HG02678 (cell line): ENCODE measurements around the gene C12orf76.

Experiments used
- ATAC-seq: cut with Tn5 transposase; IDR thresholded peaks from one replicate; pipeline ENCODE4 v1.9.1; 2021; ENCODE audit warnings: mild to moderate bottlenecking, moderate library complexity; ENCODE audit not compliant: unreplicated experiment

C12orf76 gene

DNA sequence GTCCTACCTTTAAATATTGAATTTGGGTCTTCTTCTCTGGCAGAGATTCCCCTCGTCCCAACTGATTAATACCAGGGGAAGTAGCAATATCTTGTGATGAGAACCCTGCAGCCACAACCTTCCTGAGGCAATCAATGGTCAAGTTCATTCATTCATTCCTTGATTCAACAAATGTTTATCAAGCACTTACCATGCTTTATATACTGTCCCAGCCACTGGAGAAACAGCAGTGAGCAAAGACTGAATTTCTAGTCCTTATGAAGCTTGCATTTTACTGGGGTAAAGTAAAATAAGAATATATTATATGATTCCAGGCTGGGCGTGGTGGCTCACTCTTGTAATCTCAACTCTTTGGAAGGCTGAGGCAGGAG is 51.9 kb downstream of the C12orf76 start:
- ATAC-seq, result no peak

DNA sequence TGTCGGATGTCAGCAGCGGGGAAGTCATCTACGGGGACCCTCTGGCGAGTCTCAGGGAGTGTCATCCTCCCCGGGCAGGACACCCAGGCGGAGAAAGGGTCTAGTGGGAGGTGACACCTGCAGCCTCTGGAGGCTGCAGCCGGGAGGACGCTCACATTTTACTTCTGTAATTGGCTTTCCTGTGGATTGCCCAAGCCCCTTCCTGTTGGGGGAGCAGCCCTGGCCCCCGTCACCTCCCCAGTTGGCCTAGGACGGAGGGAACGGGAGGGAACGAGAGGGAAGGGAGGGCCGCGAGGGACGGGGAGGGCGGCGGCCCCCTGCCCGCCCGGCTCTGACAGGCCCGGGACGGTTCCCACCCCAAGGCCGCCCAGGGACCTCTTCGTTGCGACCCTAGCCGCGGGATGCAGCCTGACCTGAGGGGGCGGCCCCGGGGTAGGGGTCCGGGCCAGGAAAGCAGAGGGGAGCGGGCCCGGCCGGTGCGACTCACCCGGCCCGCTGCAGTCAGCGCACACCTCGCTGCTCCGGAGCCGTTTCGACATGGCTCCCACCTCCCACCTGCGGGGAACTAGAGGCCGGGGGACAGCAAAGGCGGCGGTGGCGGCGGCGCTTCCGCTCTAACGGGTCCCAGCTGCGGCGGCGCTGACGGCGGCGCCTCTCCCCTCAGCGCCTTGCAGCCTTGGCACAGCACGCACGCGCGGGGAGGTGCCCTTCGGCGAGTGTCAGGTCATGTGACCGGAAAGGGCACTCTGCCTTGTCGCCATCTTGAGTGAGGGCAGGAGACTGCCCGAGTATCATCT is 52.4 kb downstream of the C12orf76 start, which contains the start of gene GIT2:
Gene GIT2, minus strand, starts transcription at position 683 of the 797 bp plus-strand sequence. Its CDS starts 144 bp downstream, at position 539.
- ATAC-seq, result peak; percentile 70

DNA sequence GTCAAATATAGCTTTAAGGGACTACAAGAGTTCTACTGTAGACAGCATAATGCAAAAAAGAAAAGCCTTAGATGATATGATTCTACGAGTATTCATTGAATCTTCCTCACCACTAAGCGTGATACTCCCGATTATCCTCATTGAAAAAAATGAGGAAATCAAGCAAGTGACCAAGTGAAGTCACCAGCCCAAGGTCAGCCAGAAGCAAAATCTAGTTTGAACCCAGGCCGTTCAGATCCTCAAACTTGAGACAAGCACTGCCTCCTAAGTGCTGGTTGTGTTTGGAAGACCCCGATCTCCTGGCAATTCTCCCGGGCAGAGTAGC is 53.0 kb downstream of the C12orf76 start:
- no peak for ATAC-seq

DNA sequence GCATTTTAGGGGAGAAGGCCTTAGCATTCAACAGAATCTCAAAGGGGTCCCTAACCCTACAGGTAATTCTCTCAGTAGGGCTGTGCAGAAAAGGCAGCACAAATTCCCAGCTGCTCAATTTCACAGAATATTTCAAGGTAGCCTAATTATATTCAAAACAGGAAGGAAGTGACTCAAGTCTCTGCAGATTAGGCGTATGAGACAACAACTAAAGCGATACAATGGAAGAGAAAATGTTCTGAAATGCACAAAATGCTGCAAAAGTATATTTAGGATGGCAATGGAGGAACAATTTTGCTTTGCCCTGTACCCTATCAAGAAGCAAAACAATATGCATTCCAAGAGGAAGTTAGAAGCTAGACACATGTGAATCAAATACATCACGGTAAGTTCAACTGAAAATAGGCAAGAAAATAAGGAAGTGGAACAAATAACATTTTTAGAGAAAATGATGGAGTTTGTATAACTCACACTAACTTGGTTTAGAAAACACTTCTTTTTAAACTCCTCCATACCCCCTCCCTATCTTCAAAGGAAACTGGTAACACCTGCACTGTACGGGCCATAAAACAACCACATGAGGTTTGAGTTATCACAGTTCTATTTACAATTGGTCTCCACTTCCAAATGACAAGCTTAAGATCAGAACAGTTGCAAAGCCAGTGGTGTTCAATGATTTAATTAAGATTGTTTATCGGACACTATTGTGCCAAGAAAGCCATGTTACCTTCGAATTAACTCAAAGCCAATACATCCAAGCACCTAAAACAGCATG is 53.7 kb downstream of the C12orf76 start:
- no peak for ATAC-seq

DNA sequence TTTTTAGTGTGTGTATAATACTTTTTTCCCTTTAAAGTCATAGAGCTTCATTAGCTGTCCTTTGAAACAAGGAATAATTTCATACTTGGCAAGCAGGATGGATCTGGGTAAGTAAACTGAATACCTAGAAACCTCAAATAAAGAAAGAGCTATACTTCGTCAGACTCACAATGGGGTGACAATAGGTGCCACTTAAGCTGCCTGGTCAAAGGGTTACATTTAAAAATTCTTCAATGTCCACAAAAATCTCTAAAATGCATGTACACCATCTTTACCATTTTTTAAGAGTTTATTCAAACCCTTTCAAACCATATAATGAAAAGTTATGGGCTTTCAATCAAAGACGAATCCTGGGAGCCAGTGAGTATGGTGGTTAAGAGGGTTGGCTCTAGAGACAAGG is 55.2 kb downstream of the C12orf76 start:
- ATAC-seq, result no peak

DNA sequence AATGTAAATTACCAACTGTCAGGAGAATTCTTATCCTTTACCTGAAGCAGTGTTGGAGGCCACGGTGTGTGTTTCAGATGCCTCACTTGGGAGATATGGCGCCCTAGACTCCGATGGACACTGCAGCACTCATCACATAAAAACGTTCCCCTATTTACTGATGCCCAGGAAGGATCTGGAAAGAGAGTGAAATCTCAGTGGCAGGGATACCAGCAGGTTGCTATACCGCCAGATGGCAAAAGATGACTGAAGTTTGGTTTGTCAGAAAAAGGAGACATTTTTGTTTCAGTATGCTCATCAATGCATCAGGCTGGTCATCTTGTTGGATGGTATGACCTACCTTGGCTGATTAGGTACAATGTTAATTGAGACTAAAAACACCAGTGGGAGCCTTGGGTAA is 56.7 kb downstream of the C12orf76 start:
- no peak for ATAC-seq
